Sciatic nerve (tissue), 2 donors: ENCODE measurements around the gene CAVIN2. TPM values are rescaled to one million over a fixed set of nuclear protein-coding genes. Genes with fewer than 3 reads are reported as not detected.
"Not testable (repeated sequence)": the region's sequence is repeated elsewhere in the genome, so short reads cannot be mapped to it uniquely, and the experiment has no call there.

Experiments used
- ATAC-seq: fragments of 200-7000 bp; cut with Tn5 transposase; one replicate; pipeline ENCODE4 v1.9.1; 2020; ENCODE audit warnings: mild to moderate bottlenecking, moderate library complexity
- DNase-seq: peaks from one replicate; pipeline ENCODE4 v3.0.0-alpha.2; 2020; ENCODE audit warnings: low spot score
- intact Hi-C: fragments of 100-400 bp; cut with DNase I; formaldehyde crosslinking; loops from one replicate; pipeline ENCODE4 v1.14.2; 2022
- total RNA-seq: library from RNA; stranded (reverse); fragmentation: NEBNext Ultra II Directional; extraction: Animal tissue kit (Norgen Biotek cat#: 25700); gene quantifications from one replicate; pipeline ENCODE4 v1.2.1, GENCODE V29; 2021
- donor health status: DM: no; HTN: no; CAD: no.
- donor health status: DM: no; HTN: no; CAD: no.

The CAVIN2 gene
- total RNA-seq, 1 donor from 2014 or later = 71.1 TPM

DNA sequence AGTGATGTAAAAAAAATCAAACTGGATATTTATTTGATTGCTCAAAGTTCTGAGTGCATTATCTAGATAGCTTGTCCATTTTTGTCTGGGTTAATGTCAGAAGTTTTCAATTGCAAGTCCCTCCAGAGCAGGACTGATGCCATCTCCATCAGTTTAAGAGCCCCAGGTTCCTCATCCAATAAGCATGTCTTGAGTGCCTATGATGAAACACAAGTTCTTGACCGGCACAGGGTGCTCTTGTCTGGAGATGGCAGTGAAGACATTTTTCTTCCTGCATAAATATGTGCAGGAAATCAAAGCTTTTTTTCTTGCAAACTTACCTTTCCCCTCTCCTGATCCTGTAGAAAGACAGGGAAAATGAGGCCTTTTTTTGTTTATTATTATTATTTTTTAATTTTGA is 31.9 kb downstream of the CAVIN2 start:
- no peak for ATAC-seq
- DNase-seq = no peak
- intact Hi-C loops = loop anchor here (10.0 kb wide), 1 partner anchor 350 kb away; no protein-coding TSS in a partner anchor

- intact Hi-C loops = loop anchor here (10.0 kb wide), 1 partner anchor 351 kb away; no protein-coding TSS in a partner anchor
- no peak for DNase-seq
- no peak for ATAC-seq
These were observed 32.9 kb downstream of the CAVIN2 start for GRCh38 chr2:191813943-191814342.

- intact Hi-C loops = loop anchor here (10.0 kb wide), 1 partner anchor 353 kb away; no protein-coding TSS in a partner anchor
- DNase-seq = peak; percentile 72
- ATAC-seq = peak; percentile 93
These were observed 34.9 kb downstream of the CAVIN2 start for GRCh38 chr2:191811807-191812602.

GRCh38 chr2:191806396-191806795 is 40.5 kb downstream of the CAVIN2 start:
- DNase-seq (no peak), ATAC-seq (no peak)
- intact Hi-C loops = no loop called here

GRCh38 chr2:191804766-191805165 is 42.1 kb downstream of the CAVIN2 start:
- no peak for DNase-seq
- ATAC-seq = no peak
- intact Hi-C loops = no loop called here

GRCh38 chr2:191803007-191803406 is 43.9 kb downstream of the CAVIN2 start:
- intact Hi-C loops = no loop called here
- DNase-seq (no peak), ATAC-seq (no peak)

DNA sequence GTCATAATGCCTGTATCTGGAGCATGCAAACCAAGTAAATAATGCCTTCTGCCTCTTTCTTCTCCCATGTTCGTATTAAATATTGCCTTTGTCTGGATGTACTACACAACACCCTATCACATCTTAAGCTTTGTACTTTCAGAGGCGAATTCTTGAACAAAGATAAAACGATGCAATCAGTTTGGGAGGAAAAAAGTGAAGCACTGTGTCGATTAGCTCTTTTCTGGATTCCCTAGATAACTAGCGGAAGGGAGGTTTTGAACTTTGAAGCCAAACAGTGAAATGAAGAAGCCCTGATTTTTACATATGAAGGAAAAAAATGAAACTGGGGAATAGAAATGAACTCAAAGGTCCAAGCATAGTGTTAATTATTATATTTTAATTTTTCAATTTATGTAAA is 44.7 kb downstream of the CAVIN2 start:
- no peak for ATAC-seq
- intact Hi-C loops = no loop called here
- no peak for DNase-seq

GRCh38 chr2:191800874-191801273 is 46.0 kb downstream of the CAVIN2 start:
- ATAC-seq = no peak
- DNase-seq = no peak
- intact Hi-C loops = no loop called here

DNA sequence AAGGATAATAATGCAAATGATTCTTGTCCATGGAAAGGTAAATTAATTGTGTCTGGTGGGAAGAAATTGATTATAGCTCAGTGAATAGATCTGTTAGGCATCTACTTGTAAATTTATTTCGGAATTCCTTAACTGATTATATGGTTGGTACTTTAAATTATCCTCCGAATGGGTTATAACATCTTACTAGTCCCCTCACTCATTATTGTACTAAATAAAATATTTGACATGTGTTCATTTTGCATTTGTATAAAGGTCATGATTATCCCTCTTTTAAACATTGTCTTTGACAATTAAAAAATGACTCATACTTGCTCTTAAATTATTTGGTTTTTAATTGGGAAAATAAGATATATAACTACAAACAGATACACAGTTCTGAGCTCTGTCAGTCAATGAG is 47.4 kb downstream of the CAVIN2 start:
- no peak for DNase-seq
- no peak for ATAC-seq
- intact Hi-C loops = no loop called here

GRCh38 chr2:191797942-191798876 is 48.7 kb downstream of the CAVIN2 start:
- DNase-seq (no peak), ATAC-seq (no peak)
- intact Hi-C loops = no loop called here

DNA sequence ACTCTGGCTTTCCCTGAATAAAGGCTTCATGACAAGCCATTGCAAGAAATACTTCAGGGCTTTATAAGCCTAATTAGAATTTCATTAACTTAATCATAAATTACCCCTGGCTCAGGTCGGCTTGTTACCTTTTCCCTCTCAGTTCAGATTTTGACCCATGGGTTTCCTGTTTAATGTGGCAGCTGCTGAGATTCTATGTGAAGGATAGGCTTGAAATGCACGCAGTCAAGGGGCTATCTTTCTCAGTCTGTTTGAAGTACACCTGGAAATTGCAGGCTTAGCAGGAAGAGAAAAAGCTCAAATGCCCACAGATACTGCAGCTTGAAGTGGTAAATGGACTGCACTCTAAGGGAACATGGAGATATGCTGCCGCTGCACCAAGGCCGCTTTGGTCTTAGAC is 49.4 kb downstream of the CAVIN2 start:
- ATAC-seq (no peak), DNase-seq (no peak)
- intact Hi-C loops = no loop called here

- ATAC-seq = no peak
- intact Hi-C loops = no loop called here
- DNase-seq = no peak
These were observed 51.2 kb downstream of the CAVIN2 start for GRCh38 chr2:191795715-191796114.

DNA sequence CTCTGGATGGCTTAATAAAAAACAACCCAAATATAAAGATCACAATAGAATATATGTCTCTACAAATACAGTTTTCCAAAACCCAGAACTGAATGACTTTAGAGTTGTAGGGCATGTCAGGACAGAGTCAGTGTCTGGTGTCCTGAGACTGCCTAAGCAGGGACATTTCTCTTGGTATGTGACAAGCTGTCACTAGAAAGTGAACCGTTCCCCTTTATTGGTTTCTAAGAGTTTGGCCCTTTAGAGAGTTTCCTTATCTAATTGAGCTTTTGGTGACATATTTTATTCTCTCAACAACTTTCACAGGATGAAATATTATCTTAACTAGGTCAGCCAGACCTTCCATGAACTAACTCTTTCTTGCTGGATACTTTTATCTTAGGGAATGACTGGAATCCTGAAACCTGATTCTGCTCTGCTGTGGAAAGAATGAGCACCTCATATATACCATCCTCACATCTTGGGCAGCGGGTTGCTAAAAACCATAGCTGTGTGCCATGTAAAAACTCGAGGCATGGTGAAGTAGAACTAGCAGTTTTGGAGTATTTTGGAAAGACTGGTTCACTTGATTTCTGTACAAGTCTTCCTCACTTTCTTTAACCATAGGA is 54.8 kb downstream of the CAVIN2 start:
- intact Hi-C loops = no loop called here
- DNase-seq (no peak), ATAC-seq (no peak)

- intact Hi-C loops = no loop called here
- DNase-seq (no peak), ATAC-seq (no peak)
These were observed 56.2 kb downstream of the CAVIN2 start for GRCh38 chr2:191790737-191791136.

GRCh38 chr2:191789796-191790195 is 57.1 kb downstream of the CAVIN2 start:
- intact Hi-C loops = no loop called here
- DNase-seq = no peak
- no peak for ATAC-seq

GRCh38 chr2:191786694-191787093 is 60.2 kb downstream of the CAVIN2 start:
- ATAC-seq (no peak), DNase-seq (no peak)
- intact Hi-C loops = no loop called here

- ATAC-seq, intact Hi-C loops, DNase-seq: not testable (repeated sequence)
These were observed 61.2 kb downstream of the CAVIN2 start for GRCh38 chr2:191785651-191786050.
